ENCODE results near the gene CTDP1.

- TF ChIP-seq CTCF (conservative IDR thresholded peaks at IDR 0.05; ENCODE audit: low read length), result no peak
- no peak for TF ChIP-seq EZH2phosphoT487 (IDR thresholded peaks at IDR 0.05; ENCODE audit: borderline replicate concordance, low read depth, low read length)
Measured at GRCh38 chr18:79781331-79781941, 101.8 kb downstream of the CTDP1 start.
